Lower leg skin (tissue), 4 donors: ENCODE results near the gene MRPL11. TPM values are rescaled to one million over a fixed set of nuclear protein-coding genes. Genes with fewer than 3 reads are reported as not detected.
A peak's percentile ranks its signal among the peaks of the same experiment; 100 is the strongest.
"Not testable (repeated sequence)": the region's sequence is repeated elsewhere in the genome, so short reads cannot be mapped to it uniquely, and the experiment has no call there.

Experiments
- DNase-seq, 2 donors: peaks; one replicate each; pipeline ENCODE4 v3.0.0-alpha.2; 2019; ENCODE audit warnings: low spot score in 2 of 2
- H3K4me3 ChIP-seq: fragments of 200-600 bp; sonication (generic); 2 replicates; pipeline ENCODE4 v1.5.1; 2017; ENCODE audit warnings: mild to moderate bottlenecking, low read depth; ENCODE audit not compliant: poor library complexity, severe bottlenecking
- POLR2A ChIP-seq, 2 donors: fragments of 450-650 bp; IDR thresholded peaks; one replicate each; pipeline ENCODE4 v1.6.1; 2016 to 2017; ENCODE audit warnings: antibody characterized with exemption in 2 of 2, mild to moderate bottlenecking in 1 of 2, moderate library complexity in 1 of 2
- WGBS, 2 donors: methylation state at CpG; one replicate each; pipeline ENCODE4 v1.1.5; 2018; 5-methylcytosine and 5-hydroxymethylcytosine counted together
- intact Hi-C: fragments of 100-400 bp; cut with DNase I; formaldehyde crosslinking; loops from one replicate; pipeline ENCODE4 v1.15.0; 2023; ENCODE audit warnings: low total_unique reads
- total RNA-seq, 4 donors: library from RNA; depleted of rRNA; stranded (reverse); fragments of >200 nt; gene quantifications; one replicate each; pipeline ENCODE4 v1.1.0, GENCODE V29; 2016
- TF ChIP-seq, protein P1 (sequence below), 3 donors: fragments of 450-650 bp; IDR thresholded peaks; one replicate each; pipeline ENCODE4 v1.5.1; 2016; ENCODE audit warnings: antibody characterized with exemption in 3 of 3, mild to moderate bottlenecking in 3 of 3, moderate library complexity in 2 of 3

Gene MRPL11
- total RNA-seq, 4 donors from 2014 or later = 30.6 to 41.1 (median 36.2) TPM

DNA sequence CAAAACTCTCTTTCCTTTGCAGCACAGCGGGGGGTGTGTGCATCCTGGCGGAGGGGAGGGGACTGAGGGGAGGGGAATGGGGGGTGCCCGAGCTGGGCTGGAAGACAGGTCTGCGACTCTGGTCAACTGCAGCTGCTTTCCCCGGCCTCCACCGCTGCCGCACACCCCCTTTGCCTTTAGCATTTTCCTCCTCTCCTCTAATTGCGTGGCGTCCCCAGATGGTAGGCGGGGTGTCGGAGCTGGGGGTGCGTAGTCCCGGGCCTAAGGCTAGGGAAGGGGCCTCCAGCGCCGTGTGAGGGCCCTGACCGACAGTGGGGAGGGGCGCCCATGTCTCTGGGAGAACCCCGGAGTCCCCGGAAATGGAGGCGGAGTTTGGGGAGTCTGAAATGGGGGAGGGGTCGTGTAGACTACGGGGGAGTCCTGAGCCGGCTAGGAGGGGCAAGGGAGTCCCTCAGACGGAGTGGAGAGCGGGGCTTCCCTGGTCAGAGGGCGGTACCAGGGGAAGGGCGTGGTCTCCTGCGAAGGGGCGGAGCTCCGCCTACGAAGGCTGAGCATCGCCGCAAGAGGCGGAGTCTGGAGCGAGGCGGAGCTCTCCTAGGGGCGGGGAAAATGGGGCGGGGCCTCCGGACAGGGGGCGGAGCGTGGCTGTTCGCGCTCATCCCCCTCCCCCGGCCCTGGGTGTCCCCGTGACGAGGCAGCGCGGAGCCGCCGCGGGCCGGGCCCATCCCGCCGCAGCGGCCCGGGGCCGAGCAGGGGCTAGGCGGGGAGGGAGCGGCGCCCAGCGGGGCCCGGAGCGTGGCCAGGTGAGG, 27.8 kb upstream of the MRPL11 start, which contains the start of gene PELI3:
Gene PELI3, plus strand, starts transcription at position 681 of the 809 bp plus-strand sequence. CDS start 1,224 bp downstream, outside the sequence.
- TF ChIP-seq, protein P1, sequence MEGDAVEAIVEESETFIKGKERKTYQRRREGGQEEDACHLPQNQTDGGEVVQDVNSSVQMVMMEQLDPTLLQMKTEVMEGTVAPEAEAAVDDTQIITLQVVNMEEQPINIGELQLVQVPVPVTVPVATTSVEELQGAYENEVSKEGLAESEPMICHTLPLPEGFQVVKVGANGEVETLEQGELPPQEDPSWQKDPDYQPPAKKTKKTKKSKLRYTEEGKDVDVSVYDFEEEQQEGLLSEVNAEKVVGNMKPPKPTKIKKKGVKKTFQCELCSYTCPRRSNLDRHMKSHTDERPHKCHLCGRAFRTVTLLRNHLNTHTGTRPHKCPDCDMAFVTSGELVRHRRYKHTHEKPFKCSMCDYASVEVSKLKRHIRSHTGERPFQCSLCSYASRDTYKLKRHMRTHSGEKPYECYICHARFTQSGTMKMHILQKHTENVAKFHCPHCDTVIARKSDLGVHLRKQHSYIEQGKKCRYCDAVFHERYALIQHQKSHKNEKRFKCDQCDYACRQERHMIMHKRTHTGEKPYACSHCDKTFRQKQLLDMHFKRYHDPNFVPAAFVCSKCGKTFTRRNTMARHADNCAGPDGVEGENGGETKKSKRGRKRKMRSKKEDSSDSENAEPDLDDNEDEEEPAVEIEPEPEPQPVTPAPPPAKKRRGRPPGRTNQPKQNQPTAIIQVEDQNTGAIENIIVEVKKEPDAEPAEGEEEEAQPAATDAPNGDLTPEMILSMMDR (IDR thresholded peaks at IDR 0.05) = no peak
- TF ChIP-seq POLR2A (IDR thresholded peaks at IDR 0.05) = no peak
- intact Hi-C loops = no loop called here
- DNase-seq = peak; percentile 90 to 98
- peak within 1 kb of the TSS; percentile 65 for H3K4me3 ChIP-seq
- WGBS, 2 donors = 1% methylated on average over 35 to 36 of the region's 63 CpGs

DNA sequence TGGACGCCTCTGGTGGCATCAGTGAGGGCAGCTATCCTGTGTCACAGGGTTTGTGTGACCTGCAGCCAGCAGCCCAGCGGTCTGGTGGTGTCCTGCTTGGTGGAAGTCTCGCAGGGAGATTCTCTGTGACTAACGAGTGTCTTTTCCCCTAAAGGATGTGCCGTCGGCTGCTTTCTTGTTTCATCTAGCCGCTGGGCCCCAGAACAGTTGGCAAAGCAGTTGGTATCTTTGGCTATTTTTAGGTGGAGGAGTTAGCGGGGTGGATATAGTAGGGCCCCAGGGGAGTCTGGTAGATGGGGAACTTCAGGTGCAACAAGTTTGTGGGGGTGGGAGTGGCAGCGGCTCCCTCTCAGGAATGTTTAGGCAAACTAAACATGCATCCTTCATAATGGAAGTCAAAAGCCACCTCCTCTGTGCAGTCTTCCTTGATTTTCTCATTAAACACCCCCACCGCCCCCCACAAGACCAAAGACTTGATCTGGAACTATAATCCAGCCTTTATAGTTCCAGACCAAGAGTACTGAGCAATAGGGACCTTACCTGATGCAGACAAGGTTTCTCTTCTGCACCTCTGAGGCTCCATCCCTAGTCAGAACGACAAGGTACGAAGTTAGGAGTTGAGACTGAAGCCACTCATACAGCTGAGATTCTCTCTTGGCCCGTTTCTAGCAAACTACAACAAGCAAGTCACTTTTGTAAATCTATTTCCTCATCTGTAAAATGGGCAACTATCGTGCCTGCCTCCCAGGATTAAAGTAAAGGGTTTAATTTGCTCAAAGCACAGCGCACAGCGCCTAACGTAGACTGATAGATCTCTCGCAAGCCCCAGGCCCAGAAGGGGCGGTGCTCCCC, 27.0 kb upstream of the MRPL11 start:
- no peak overlapping the region for H3K4me3 ChIP-seq
- intact Hi-C loops = no loop called here
- TF ChIP-seq, protein P1 (IDR thresholded peaks at IDR 0.05) = no peak
- TF ChIP-seq POLR2A (IDR thresholded peaks at IDR 0.05) = no peak
- WGBS, 2 donors = 41 to 43% methylated on average over 18 to 19 of the region's 19 CpGs
- no peak for DNase-seq

DNA sequence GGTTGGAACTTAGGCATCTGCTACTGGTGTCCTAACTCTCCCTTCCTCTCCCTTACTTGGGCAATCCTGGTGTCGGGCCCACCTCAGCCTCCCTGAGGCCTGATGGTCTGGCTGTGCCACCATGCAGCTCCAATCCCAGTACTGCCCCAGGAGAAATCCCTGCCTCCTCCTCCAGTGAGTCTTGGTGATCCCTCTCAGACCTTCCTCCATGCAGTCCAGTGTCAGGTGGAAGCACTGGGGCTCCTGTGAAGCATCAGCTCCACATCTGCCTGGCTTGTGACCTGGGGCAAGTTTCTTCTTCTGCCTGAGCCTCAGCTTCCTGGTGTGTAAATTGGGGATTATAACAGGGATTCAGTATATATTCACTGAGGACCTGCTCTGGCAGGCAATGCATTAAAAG, 26.3 kb upstream of the MRPL11 start:
- H3K4me3 ChIP-seq = no peak overlapping the region
- 89 to 92% methylated on average over 1 of the region's 1 CpG for WGBS, 2 donors
- TF ChIP-seq, protein P1 (IDR thresholded peaks at IDR 0.05) = no peak
- TF ChIP-seq POLR2A (IDR thresholded peaks at IDR 0.05) = no peak
- no peak for DNase-seq
- intact Hi-C loops = no loop called here

DNA sequence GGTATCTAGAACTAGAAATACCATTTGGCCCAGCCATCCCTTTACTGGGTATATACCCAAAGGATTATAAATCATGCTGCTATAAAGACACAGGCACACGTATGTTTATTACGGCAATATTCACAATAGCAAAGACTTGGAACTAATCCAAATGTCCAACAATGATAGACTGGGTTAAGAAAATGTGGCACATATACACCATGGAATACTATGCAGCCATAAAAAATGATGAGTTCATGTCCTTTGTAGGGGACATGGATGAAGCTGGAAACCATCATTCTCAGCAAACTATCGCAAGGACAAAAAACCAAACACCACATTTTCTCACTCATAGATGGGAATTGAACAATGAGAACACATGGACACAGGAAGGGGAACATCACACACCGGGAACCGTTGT, 25.5 kb upstream of the MRPL11 start:
- DNase-seq, intact Hi-C loops, H3K4me3 ChIP-seq: not testable (repeated sequence)
- 87 to 90% methylated on average over 5 of the region's 5 CpGs for WGBS, 2 donors

DNA sequence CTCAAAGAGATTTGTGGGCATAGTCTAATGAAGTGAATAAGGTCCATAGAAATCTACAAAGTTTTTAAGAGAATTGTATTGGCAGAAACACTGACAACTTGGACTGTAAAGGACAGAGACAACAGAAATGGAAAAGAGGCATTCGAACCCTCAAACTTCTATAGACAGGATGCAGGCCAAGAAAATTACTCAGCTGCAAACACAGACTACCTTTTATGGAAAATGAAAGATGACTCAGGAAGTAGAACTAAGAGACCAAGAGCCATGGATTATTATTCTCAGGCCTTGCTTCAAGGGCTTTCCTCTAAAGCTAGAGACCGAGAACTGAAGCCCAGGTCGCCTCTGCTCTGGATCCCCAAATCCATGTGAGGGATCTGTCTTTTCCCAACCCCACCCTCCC, 24.3 kb upstream of the MRPL11 start:
- WGBS, 2 donors = 91% methylated on average over 3 of the region's 3 CpGs
- no peak for DNase-seq
- no peak overlapping the region for H3K4me3 ChIP-seq
- TF ChIP-seq, protein P1 (IDR thresholded peaks at IDR 0.05) = no peak
- TF ChIP-seq POLR2A (IDR thresholded peaks at IDR 0.05) = no peak
- intact Hi-C loops = no loop called here

DNA sequence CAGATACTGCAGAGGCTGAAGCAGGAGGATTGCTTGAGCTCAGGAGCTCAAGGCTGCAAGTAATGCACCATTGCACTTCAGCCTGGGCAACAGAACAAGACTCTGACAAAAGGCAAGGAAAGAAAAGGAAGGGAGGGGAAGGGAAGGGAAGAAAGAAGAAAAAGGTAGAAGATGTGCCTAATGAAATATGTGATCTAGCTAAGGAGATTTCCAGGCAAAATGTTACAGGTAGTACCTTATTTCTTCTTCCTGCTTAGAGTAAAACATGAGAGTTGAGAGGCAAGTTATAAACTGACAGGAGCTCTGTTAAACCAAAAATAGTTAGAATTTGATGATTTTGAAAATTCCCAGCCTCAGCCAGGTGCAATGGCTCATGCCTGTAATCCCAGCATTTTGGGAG, 23.4 kb upstream of the MRPL11 start:
- H3K4me3 ChIP-seq = no peak overlapping the region
- intact Hi-C loops = no loop called here
- no peak for TF ChIP-seq POLR2A (IDR thresholded peaks at IDR 0.05)
- TF ChIP-seq, protein P1 (IDR thresholded peaks at IDR 0.05) = no peak
- no peak for DNase-seq
